Measurements from ENCODE around the gene VGF. TPM values are rescaled to one million over a fixed set of nuclear protein-coding genes. Genes with fewer than 3 reads are reported as not detected.
"Not testable (repeated sequence)": the region's sequence is repeated elsewhere in the genome, so short reads cannot be mapped to it uniquely, and the experiment has no call there.

VGF gene
- total and polyA plus RNA-seq, 2 donors: 0.05 to 0.52 TPM

DNA sequence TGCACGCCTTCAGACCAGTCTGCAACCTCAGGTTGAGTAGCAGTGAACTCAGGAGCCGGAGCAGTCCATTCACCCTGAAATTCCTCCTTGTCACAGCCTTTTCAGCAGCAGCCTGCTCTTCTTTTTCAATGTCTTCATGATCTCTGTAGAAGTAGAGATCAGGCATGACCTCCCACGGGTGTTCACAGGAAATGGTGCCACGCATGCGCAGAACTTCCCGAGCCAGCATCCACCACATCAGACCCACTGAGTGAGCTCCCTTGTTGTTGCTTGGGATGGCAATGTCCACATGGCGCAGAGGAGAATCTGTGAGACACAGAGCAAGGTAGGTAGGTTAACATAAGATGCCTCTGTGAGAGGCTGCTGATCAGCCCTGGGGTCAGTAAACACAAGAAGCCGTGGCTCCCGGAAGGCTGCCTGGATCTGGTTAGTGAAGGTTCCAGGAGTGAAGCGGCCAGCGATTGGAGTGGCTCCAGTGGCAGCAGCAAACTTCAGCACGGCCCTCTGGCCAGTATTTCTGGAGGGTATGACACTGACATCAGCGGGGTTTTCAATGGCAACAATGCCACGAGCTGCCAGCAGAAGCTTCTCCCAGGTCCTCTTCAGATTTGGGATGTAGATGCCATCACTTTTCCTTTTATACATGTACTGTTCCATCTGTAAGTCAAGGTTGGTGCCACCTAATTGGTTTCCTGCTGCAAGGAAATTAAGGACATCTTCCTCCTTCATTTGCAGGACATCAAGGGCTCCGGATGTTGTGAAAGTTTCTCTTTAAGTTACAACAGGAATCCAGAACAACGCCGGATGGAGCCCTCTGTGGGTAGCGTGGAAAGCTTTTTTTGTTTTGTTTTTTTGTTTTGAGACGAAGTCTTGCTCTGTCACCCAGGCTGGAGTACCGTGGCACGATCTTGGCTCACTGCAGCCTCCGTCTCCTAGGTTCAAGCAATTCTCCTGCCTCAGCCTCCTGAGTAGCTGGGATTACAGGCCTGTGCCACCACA, 38.7 kb upstream of the VGF start:
- WGBS: 78% methylated on average over 22 of the region's 22 CpGs
- not testable (repeated sequence) for H3K4me1 ChIP-seq (ENCODE audit: control insufficient read depth in 2 of 2, insufficient read depth in 2 of 2, low read length in 2 of 2); H3K36me3 ChIP-seq (ENCODE audit: control insufficient read depth in 2 of 2, insufficient read depth in 2 of 2, low read length in 1 of 2); H3K4me3 ChIP-seq (ENCODE audit: low read length in 2 of 2); H3K9me3 ChIP-seq (ENCODE audit: control insufficient read depth in 2 of 2, insufficient read depth in 1 of 2, low read length in 1 of 2); H3K27ac ChIP-seq (ENCODE audit: low read depth in 1 of 2, low read length in 1 of 2)
- H3K27me3 ChIP-seq (ENCODE audit: control insufficient read depth in 2 of 2, insufficient read depth in 1 of 2, low read length in 1 of 2): peaks cover 34 to 51% of the 10 kb centered on the region in 2 donors
- peak in 1 of 9 donors; percentile 13 for DNase-seq (ENCODE audit: low read depth in 6 of 9, low spot score in 9 of 9)

DNA sequence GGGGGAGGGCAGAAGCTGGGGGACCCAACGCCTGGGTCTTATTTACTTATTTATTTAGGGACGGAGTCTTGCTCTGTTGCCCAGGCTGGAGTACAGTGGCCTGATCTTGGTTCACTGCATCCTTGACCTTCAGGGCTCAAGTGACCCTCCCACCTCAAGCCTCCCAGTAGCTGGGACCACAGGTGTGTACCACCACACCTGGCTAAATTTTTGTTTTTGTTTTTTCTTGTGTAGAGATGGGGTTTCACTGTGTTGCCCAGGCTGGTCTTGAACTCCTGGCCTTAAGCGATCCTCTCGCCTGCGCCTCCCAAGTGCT, 37.2 kb upstream of the VGF start:
- Histone ChIP-seq H3K27me3 (ENCODE audit: control insufficient read depth in 2 of 2, insufficient read depth in 1 of 2, low read length in 1 of 2) (peaks cover 34 to 65% of the 10 kb centered on the region in 2 donors), H3K36me3 (ENCODE audit: control insufficient read depth in 2 of 2, insufficient read depth in 2 of 2, low read length in 1 of 2) (peaks cover 0 to 3% of the 10 kb centered on the region in 2 donors), H3K4me1 (ENCODE audit: control insufficient read depth in 2 of 2, insufficient read depth in 2 of 2, low read length in 2 of 2) (no peaks in the 10 kb centered on the region), H3K9me3 (ENCODE audit: control insufficient read depth in 2 of 2, insufficient read depth in 1 of 2, low read length in 1 of 2) (no peaks in the 10 kb centered on the region), H3K4me3 (ENCODE audit: low read length in 2 of 2) (no peak overlapping the region), H3K27ac (ENCODE audit: low read depth in 1 of 2, low read length in 1 of 2) (no peak overlapping the region)
- DNase-seq (ENCODE audit: low read depth in 6 of 9, low spot score in 9 of 9): no peak
- WGBS: 88% methylated on average over 5 of the region's 5 CpGs

DNA sequence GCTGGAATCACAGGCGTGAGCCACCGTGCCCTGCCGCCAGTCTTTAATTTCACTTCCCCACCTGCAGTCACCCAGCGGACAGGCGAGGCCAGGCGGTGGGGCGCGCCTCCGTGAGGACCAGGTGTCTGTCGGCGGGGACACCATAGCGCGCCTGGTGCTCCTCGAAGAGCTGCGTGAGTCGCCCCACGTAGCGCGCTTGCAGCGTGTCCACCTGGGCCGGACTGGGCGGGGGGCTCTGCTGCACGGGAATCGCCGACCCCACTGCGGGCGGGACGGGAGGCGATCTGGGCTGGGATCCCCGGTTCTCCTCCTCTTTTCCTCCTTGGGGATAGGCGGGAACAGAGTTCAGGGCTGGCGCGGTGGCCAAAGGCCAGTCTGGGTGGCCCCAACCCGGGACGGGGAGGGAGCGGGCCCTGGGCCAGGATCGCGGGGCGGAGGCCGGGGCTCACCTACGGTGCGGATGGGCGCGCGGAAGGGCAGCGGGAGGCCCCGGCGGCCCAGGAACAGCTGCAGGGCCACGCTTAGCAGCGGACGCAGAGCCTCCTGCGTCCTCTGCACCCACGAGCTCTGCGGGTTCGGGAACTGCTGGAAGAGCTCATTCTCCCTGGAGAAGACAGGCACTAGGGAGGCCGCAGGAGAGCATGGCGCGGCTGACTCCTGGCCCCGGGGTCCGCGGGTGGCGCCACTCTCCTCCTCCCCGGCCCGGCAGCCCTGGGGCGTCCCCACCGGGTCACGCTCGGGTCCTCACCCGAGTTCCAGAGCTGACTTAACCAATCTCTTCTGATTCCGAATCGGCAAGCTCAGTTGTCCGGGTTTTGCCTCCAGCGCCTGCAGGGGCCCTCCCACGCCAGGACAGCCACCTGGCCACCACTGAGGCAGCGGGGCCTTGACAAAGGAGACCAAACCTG, 36.6 kb upstream of the VGF start:
- no peak for DNase-seq (ENCODE audit: low read depth in 6 of 9, low spot score in 9 of 9)
- Histone ChIP-seq H3K9me3 (ENCODE audit: control insufficient read depth in 2 of 2, insufficient read depth in 1 of 2, low read length in 1 of 2) (no peaks in the 10 kb centered on the region), H3K36me3 (ENCODE audit: control insufficient read depth in 2 of 2, insufficient read depth in 2 of 2, low read length in 1 of 2) (peaks cover 0 to 3% of the 10 kb centered on the region in 2 donors), H3K27ac (ENCODE audit: low read depth in 1 of 2, low read length in 1 of 2) (no peak overlapping the region), H3K4me1 (ENCODE audit: control insufficient read depth in 2 of 2, insufficient read depth in 2 of 2, low read length in 2 of 2) (no peaks in the 10 kb centered on the region), H3K4me3 (ENCODE audit: low read length in 2 of 2) (no peak overlapping the region), H3K27me3 (ENCODE audit: control insufficient read depth in 2 of 2, insufficient read depth in 1 of 2, low read length in 1 of 2) (peaks cover 34 to 68% of the 10 kb centered on the region in 2 donors)
- WGBS: 11% methylated on average over 75 of the region's 75 CpGs

DNA sequence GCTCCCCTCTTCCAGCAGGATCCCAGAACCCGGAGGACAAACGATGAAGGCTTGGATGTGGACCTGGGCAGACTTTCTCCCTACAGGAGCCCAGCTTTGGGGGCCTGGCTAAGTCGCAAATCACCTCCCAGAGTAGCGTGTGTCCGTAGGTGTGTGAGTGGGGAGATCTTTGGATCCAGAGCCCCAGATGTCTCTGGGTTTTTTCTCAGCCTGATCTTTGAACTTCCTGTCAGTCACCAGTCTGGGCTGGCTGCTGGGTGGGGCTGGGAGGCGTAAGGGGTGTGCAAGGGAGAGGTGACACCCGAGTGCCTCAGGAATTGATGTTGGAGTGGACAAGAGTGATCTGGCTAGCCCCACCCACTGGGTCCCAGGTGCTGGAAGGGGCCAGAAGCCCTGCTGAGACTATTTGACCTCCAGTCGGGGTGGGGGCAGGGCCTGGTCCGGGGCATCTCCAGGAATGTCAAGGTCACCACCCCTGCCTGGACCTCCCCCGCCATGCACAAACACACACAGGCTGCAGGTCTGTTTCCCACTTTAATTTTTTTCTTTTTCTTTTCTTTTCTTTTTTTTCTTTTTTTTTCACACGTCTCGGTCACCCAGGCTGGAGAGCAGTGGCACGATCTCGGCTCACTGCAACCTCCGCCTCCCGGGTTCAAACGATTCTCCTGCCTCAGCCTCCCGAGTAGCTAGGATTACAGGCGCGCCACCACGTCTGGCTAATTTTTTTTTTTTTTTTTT, 35.7 kb upstream of the VGF start, which contains the start of gene MOGAT3:
Gene MOGAT3 (minus strand): TSS at position 175 of the 738 bp plus-strand sequence. CDS start 182 bp downstream, outside the sequence.
- Histone ChIP-seq H3K4me3 (ENCODE audit: low read length in 2 of 2) (no peak within 1 kb of the TSS), H3K36me3 (ENCODE audit: control insufficient read depth in 2 of 2, insufficient read depth in 2 of 2, low read length in 1 of 2) (peaks cover 0 to under 1% of the 10 kb centered on the region in 2 donors), H3K27ac (ENCODE audit: low read depth in 1 of 2, low read length in 1 of 2) (no peak within 1 kb of the TSS), H3K9me3 (ENCODE audit: control insufficient read depth in 2 of 2, insufficient read depth in 1 of 2, low read length in 1 of 2) (no peaks in the 10 kb centered on the region), H3K27me3 (ENCODE audit: control insufficient read depth in 2 of 2, insufficient read depth in 1 of 2, low read length in 1 of 2) (peaks cover 34 to 71% of the 10 kb centered on the region in 2 donors), H3K4me1 (ENCODE audit: control insufficient read depth in 2 of 2, insufficient read depth in 2 of 2, low read length in 2 of 2) (no peaks in the 10 kb centered on the region)
- no peak for DNase-seq (ENCODE audit: low read depth in 6 of 9, low spot score in 9 of 9)
- 32% methylated on average over 21 of the region's 21 CpGs for WGBS

DNA sequence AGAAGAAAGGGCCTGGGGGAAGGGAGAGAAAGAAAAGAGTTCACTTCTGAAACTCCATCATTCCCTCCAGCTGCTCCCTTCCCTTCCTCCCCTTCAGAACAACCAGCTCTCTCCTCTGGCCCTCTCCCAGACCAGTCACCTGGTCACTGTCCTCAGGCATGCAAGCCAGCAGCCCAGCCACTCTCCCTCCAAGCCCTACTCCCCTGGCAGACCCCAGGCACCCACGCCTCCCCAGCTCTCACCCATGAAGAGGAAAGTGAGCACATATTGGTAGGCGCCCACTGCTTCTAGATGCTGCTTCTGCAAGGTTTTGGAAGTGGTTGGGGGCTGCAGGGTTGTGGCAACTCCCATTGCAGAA, 35.1 kb upstream of the VGF start:
- no peak overlapping the region for H3K27ac ChIP-seq (ENCODE audit: low read depth in 1 of 2, low read length in 1 of 2)
- no peaks in the 10 kb centered on the region for H3K9me3 ChIP-seq (ENCODE audit: control insufficient read depth in 2 of 2, insufficient read depth in 1 of 2, low read length in 1 of 2)

DNA sequence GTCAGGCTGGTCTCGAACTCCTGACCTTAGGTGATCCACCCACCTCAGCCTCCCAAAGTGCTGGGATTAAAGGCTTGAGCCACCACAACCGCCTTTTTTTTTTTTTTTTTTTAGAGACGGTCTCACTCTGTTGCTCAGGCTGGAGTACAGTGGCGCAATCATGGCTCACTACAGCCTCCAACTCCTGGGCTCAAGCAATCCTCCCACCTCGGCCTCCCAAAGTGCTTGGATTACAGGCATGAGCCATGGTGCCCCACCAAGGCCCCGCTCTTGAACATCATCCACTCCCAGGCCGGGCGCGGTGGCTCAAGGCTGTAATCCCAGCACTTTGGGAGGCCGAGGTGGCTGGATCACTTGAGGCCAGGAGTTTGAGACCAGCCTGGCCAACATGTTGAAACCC, 34.2 kb upstream of the VGF start:
- H3K27me3 ChIP-seq (ENCODE audit: control insufficient read depth in 2 of 2, insufficient read depth in 1 of 2, low read length in 1 of 2): peaks cover 34 to 76% of the 10 kb centered on the region in 2 donors
- 96% methylated on average over 10 of the region's 10 CpGs for WGBS
- not testable (repeated sequence) for H3K4me1 ChIP-seq (ENCODE audit: control insufficient read depth in 2 of 2, insufficient read depth in 2 of 2, low read length in 2 of 2)

More for the DNA sequence above, 35.1 kb upstream of the VGF start:
- no peak for DNase-seq (ENCODE audit: low read depth in 6 of 9, low spot score in 9 of 9)
- H3K4me1 ChIP-seq (ENCODE audit: control insufficient read depth in 2 of 2, insufficient read depth in 2 of 2, low read length in 2 of 2): no peaks in the 10 kb centered on the region
- H3K36me3 ChIP-seq (ENCODE audit: control insufficient read depth in 2 of 2, insufficient read depth in 2 of 2, low read length in 1 of 2): no peaks in the 10 kb centered on the region
- H3K27me3 ChIP-seq (ENCODE audit: control insufficient read depth in 2 of 2, insufficient read depth in 1 of 2, low read length in 1 of 2): peaks cover 34 to 76% of the 10 kb centered on the region in 2 donors
- WGBS: 77% methylated on average over 2 of the region's 2 CpGs
- no peak overlapping the region for H3K4me3 ChIP-seq (ENCODE audit: low read length in 2 of 2)

DNA sequence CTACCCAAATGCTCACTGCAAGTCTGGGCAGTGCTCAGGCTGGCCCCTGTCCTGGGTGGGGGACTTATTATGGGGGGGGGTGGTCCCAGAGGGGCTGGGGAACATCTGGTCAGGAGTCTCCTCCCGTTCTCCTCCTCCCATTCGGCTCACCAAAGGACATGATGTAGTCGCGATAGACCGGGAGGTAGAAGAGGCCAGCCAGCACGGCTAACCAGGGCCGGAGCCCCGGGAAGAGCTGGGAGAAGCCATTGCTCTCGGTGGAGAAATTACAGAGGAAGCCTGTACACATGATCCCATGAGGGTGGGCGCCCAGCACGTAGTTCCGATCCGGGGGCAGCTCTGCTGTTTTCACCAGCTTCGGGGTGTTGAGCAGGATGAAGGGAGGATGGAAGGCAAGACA, 33.1 kb upstream of the VGF start:
- Histone ChIP-seq H3K4me3 (ENCODE audit: low read length in 2 of 2) (no peak overlapping the region), H3K27ac (ENCODE audit: low read depth in 1 of 2, low read length in 1 of 2) (no peak overlapping the region), H3K27me3 (ENCODE audit: control insufficient read depth in 2 of 2, insufficient read depth in 1 of 2, low read length in 1 of 2) (peaks cover 32 to 68% of the 10 kb centered on the region in 2 donors), H3K4me1 (ENCODE audit: control insufficient read depth in 2 of 2, insufficient read depth in 2 of 2, low read length in 2 of 2) (no peaks in the 10 kb centered on the region), H3K9me3 (ENCODE audit: control insufficient read depth in 2 of 2, insufficient read depth in 1 of 2, low read length in 1 of 2) (no peaks in the 10 kb centered on the region), H3K36me3 (ENCODE audit: control insufficient read depth in 2 of 2, insufficient read depth in 2 of 2, low read length in 1 of 2) (no peaks in the 10 kb centered on the region)
- no peak for DNase-seq (ENCODE audit: low read depth in 6 of 9, low spot score in 9 of 9)
- 77% methylated on average over 14 of the region's 14 CpGs for WGBS

More for the DNA sequence above, 34.2 kb upstream of the VGF start:
- H3K9me3 ChIP-seq (ENCODE audit: control insufficient read depth in 2 of 2, insufficient read depth in 1 of 2, low read length in 1 of 2); H3K36me3 ChIP-seq (ENCODE audit: control insufficient read depth in 2 of 2, insufficient read depth in 2 of 2, low read length in 1 of 2); H3K27ac ChIP-seq (ENCODE audit: low read depth in 1 of 2, low read length in 1 of 2); H3K4me3 ChIP-seq (ENCODE audit: low read length in 2 of 2); DNase-seq (ENCODE audit: low read depth in 6 of 9, low spot score in 9 of 9): not testable (repeated sequence)

DNA sequence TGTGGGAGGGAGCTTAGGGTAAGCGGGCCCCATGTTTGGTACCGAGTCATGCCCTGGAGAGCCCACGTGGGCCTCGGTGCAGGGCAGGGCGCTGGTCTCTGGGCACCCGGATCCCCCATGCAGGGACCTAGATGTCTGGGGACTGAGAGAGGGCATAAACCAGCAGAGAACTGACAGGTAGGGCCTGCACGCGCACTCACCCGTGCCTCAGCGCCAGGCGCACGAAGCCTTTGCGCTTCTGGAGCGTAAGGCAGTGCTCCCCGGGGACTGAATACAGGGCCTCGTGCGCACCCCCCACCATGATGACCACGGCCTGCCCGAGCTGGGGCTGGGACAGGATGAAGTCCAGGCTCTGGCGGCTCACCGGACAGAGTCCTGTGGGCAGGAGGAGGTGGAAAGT, 32.6 kb upstream of the VGF start:
- Histone ChIP-seq H3K27me3 (ENCODE audit: control insufficient read depth in 2 of 2, insufficient read depth in 1 of 2, low read length in 1 of 2) (peaks cover 27 to 68% of the 10 kb centered on the region in 2 donors), H3K4me3 (ENCODE audit: low read length in 2 of 2) (no peak overlapping the region), H3K9me3 (ENCODE audit: control insufficient read depth in 2 of 2, insufficient read depth in 1 of 2, low read length in 1 of 2) (no peaks in the 10 kb centered on the region), H3K4me1 (ENCODE audit: control insufficient read depth in 2 of 2, insufficient read depth in 2 of 2, low read length in 2 of 2) (no peaks in the 10 kb centered on the region), H3K27ac (ENCODE audit: low read depth in 1 of 2, low read length in 1 of 2) (no peak overlapping the region), H3K36me3 (ENCODE audit: control insufficient read depth in 2 of 2, insufficient read depth in 2 of 2, low read length in 1 of 2) (no peaks in the 10 kb centered on the region)
- 74% methylated on average over 21 of the region's 21 CpGs for WGBS
- DNase-seq (ENCODE audit: low read depth in 6 of 9, low spot score in 9 of 9): no peak

Data from thymus (tissue), 11 donors.